Central memory CD4-positive, alpha-beta T cell (primary cell): ENCODE results near the gene DNAH3.
"Not testable (repeated sequence)": the region's sequence is repeated elsewhere in the genome, so short reads cannot be mapped to it uniquely, and the experiment has no call there.

ENCODE experiments used
- DNase-seq: peaks from one replicate; pipeline ENCODE4 v3.0.0; 2022

Gene DNAH3

DNA sequence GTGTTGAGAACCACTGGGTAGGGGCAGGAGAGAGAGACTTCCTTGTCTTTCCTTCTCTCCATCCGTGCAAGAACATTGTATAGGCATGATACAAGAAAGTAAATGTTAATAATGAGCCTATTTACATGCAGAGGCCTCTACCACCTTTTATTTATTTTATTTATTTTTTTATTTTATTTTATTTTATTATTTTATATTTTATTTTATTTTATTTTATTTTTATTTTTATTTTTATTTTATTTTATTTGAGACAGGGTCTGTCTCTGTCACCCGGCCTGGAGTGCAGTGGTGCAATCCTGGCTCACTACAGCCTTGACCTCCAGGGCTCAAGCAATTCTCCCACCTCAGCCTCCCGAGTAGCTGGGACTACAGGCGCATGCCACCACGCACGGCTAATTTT, 87.3 kb downstream of the DNAH3 start:
- DNase-seq: not testable (repeated sequence)

DNA sequence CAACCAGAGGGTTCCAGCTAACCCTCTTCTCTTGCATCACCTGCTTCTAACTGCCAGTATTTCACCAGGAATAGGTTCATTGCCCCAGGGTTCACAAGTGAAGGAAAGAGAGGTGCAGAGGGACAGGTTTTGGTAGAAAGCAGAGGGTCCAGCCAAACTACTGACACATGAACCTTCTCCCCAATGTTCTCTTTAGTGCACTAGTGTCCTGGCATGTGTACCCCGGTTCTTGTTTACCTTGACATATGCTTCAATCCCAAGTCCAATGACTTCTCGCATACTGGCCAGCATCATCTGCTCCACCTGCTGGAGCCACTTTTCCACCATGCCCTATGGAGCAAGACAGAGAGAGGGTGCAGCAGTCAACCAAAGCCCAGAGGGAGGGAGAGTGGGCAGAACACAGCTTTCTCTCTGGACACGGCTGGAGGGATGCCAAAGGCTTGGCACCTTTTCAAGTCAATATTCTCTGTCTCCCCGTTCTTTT, 90.6 kb downstream of the DNAH3 start:
- no peak for DNase-seq

DNA sequence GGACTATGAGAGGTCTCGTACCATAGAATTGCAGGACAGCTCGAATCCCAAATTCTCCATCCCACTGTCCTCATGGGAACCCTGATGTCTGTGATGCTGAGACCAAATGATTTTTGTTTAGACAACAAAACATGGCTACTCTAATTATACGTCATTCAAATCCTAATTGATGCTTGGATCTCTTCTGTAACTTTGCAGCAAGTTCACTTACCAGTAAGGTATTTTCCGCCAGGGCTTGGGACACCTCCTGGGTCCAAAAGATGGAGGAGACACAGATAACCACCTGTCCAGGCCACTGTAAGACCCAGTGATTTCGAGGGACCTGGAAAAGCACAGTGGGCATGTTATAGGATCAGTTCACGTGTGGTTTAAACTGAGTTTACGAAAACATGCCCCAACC, 92.8 kb downstream of the DNAH3 start:
- DNase-seq: no peak

DNA sequence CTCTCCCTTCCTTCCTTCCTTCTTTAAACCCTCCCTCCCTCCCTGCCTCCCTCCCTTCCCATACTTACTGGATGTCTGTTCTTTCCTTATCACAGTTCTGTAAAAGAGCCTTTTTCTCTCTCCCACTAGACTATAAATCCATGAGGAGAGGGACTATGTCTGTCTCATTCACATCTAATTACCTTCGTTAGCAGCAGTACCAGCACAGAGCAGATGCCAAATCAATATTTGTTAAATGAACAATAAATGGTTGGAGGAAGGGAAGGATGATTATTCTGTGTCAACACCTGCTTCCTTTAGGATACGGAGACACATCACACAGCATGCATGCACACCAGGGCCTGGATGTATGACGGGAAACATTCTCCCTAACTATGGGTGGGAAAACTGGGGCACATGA, 94.2 kb downstream of the DNAH3 start:
- DNase-seq: no peak

DNA sequence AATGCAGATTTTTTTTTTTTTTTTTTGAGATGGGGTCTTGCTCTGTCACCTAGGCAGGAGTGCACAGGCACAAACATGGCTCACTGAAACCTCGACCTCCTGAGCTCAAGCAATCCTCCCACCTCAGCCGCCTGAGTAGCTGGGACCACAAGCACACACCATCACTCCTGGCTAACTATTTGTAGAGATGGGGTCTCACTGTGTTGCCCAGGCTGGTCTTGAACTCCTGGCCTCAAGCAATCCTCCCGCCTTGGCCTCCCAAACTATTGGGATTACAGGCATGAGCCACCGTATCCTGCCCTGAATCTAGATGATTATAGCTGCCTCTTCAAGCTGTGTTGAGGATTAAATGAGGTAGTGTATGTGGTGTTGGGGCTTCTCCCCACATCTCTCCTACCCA, 94.9 kb downstream of the DNAH3 start:
- not testable (repeated sequence) for DNase-seq

DNA sequence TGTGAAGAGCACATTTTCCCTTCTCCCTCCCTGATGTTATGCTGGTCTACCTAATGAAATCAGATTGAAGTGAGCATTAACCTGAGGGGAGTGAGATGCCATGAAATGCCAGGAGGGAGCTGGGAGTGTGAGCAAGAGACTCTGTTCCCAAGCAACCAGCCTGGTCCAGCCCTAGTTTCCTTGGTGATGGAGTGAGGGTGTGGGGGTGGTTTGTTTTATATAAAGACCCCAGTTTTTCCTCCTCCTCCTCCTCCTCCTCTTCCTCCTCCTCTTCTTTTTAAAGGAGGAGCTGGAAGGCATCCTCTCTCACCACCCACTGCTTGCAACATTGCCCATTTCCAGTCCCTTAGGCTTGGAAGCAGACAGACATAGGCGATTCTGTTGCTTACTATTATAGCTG, 97.1 kb downstream of the DNAH3 start:
- DNase-seq: no peak

DNA sequence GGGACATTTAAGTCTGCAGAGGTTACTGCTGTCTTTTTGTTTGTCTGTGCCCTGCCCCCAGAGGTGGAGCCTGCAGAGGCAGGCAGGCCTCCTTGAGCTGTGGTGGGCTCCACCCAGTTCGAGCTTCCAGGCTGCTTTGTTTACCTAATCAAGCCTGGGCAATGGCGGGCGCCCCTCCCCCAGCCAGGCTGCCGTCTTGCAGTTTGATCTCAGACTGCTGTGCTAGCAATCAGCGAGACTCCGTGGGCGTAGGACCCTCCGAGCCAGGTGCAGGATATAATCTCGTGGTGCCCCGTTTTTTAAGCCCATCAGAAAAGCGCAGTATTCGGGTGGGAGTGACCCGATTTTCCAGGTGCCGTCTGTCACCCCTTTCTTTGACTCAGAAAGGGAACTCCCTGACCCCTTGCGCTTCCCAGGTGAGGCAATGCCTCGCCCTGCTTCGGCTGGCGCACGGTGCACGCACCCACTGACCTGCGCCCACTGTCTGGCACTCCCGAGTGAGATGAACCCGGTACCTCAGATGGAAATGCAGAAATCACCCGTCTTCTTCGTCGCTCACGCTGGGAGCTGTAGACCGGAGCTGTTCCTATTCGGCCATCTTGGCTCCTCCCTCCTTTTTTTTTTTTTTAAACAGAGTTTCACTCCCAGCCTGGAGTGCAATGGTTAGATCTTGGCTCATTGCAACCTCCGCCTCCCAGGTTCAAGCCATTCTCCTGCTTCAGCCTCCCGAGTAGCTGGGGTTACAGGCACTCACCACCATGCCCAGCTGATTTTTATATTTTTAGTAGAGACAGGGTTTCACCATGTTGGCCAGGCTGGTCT, 102.3 kb downstream of the DNAH3 start:
- not testable (repeated sequence) for DNase-seq

DNA sequence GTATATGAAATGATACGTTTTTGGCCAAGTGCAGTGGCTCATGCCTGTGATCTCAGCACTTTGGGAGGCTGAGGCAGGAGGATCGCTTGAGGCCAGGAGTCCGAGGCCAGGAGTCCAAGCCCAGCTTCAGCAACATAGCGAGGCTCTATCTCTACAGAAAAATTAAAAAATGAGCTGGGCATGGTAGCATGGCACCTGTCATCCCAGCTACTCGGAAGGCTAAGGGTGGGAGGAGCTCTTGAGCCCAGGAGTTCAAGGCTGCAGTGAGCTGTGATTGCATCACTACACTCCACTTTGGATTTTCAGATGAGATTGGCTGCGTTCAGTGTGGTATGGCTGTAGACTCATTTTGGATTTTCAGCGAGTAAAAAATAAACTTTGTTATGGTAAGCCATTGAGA, 112.4 kb downstream of the DNAH3 start:
- no peak for DNase-seq

DNA sequence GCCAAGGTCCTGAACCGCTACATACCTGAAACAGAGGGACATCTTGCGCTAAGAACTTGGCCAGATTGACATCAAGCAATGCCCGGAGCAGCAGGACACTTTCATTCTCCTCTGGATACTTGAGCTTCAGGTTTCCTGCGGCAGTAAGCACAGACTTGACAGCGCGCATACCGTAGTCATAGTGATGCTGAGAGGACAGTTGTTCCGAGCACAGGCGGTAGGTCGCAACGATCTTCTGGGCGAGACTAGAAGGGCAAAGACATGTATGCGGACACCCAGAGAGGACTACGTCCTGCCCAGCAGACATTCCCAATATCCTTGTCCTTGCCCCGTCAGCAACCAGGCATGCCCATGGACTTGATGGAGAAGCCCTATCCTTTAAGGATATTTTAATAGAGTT, 112.9 kb downstream of the DNAH3 start:
- DNase-seq: no peak

DNA sequence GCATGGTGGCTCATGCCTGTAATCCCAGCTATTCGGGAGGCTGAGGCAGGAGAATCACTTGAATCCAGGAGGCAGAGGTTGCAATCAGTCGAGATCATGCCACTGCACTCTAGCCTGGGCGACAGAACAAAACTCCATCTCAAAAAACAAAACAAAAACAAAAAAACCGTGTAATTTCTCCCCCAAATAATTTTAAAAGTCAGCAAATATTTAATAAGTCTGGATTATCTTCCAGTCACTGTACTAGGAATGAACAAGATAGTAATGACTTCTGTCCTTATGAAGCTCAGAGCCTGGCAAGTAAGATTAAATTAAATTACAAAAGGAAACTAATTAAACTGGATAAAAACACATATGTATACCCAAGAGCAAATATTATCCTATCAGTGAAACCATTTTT, 113.5 kb downstream of the DNAH3 start:
- DNase-seq: no peak

DNA sequence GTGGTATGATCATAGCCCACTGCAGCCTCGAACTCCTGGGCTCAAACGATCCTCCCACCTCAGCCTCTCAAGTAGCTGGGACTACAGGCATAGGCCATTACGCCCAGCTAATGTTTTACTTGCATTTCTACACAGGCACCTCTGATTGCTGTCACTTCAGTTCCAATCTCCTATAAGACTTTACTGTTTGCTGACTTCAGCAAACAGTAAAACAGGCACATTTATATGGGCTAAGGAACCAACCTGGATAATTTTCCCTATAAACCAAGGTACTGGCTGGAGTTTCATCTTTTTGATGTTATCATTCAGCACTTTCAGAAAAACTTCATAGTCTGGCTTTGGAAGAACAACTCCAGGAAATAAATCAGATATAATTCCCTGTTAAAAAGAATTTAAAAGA, 114.2 kb downstream of the DNAH3 start:
- no peak for DNase-seq

DNA sequence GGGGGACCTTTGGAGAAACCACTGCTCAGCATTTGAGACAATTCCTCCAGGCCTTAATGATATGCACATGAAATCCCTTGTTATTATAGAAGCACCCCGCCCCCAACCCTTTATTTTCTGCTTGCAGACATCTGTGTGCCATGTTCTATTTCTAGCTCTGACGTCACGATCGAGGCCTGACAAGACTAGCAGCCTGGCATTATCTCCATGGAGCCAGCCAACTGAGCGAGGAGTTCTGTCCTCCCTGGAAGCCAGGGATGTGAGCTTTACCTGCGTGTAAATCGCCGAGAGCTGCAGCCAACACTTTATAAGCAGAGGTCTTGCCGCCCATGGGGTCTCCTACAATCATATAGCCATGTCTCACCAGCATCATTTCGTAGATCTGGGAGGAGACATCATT, 116.9 kb downstream of the DNAH3 start:
- no peak for DNase-seq

DNA sequence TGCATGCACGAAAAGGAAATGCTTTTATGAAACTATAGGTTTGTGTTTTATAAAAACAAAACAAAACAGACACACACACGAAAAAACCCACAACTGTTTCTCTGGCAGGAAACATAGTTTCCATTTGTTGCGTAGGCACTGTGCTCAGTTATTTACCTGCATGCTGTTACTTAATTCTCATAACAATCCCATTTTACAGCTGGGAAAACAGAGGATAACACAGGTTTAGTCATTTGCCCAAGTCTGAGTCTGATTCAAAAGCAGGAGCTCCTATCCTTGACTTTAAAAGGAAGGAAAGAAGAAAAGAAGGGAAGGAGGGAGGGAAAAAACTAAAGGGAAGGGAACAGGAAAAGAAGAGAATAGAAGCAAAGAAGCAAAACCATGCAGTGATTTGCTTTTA, 117.4 kb downstream of the DNAH3 start:
- no peak for DNase-seq

DNA sequence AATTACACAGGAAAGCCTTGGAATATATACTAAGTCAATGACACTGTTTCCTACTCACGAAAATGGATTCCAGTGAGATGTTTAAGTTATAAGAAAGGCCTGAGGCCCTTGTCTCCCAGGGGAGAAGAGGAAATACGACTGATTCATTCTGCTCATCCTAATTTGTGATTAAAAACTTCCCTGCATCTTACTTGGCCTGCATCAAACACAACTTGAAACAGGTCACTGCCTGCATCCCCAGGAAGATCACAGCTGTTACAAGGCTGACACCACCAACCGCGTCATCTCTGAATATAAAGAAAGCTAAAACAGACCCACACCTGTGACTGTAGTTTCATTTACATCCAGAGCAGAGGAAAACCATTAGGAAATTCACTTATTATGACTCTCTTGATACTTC, 121.9 kb downstream of the DNAH3 start:
- DNase-seq: no peak

DNA sequence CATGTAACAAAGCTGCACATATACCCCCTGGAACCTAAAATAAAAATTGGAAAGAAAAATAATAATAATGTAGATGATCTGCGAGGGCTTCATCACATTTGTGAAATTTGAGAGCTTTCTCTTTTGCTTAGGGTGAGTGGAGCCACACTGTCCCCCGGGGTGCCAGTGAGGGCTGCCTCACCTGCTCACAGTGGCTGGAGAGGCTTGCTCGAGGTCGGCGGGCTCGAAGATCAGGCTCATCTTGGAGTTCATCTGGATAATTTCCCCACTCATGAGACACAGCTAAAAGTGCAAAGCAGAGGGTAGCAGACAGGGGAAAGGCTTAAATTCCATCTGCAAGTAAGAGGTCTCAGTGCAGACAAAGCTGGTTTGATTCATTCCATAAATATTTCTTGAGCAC, 123.8 kb downstream of the DNAH3 start:
- DNase-seq: no peak

DNA sequence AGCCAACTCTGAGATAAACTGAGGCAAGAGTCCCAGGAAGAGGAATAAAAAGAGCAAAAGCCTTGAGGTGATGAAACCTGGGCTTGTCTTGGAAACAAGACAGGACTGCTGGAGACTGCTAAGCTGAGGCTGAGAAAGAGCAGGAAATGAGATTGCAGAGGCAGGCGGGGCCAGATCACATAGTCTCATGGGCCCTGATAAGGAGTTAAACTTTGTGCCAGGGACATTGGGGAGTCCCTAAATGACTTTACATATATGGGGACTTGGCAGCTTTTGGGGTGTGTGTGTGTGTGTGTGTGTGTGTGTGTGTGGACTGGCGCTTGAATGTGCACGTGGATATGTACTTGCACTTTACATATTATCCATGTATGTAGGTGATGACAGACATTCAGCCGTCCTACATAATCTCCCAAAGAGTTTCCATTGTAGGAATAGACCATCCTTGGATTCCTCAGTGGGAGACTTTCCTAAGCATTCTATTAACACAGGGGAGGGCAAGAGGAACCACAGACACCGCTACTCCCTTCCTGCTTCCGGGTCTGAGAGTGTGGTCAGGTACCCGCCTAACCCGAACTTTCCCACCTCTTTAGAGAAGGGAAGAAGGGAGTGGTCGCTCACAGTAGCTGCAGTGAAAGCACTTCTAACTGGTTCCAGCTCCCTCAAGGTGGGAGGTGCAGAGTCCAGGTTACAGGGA, 127.0 kb downstream of the DNAH3 start:
- no peak for DNase-seq

DNA sequence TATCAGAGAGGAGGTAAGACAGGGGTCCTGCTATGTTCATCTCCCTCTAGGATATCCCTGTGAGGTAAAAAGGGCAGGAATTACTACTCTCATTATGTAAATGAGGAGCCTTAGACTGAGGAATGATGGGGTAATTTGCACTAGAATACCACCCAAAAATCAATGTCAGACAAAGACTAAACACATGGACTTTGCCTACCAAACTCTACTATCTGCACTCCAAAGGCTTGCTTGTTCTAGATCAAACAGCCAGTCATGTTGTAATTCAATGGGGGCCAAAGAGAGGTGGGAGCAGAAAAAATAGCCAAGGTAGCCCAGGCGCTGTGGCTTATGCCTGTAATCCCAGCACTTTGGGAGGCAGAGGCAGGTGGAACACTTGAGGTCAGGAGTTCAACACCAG, 129.3 kb downstream of the DNAH3 start:
- no peak for DNase-seq

DNA sequence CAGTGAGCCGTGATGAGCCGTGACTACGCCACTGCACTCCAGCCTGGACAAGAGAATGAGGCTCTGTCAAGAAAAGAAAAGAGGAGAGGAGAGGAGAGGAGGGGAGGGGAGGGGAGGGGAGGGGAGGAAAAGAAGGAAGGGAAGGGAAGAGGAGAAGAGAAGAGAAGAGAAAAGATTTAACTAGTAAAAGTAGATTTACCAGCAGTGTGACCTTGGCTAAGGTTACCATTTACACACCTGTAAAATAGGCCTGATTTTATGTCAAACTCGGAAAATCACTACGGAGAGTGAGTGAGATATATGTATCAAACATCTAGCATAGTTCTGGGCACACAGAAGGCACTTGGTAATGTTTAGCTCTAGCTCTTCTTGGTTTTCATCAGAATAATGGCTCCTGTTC, 140.8 kb downstream of the DNAH3 start:
- no peak for DNase-seq

DNA sequence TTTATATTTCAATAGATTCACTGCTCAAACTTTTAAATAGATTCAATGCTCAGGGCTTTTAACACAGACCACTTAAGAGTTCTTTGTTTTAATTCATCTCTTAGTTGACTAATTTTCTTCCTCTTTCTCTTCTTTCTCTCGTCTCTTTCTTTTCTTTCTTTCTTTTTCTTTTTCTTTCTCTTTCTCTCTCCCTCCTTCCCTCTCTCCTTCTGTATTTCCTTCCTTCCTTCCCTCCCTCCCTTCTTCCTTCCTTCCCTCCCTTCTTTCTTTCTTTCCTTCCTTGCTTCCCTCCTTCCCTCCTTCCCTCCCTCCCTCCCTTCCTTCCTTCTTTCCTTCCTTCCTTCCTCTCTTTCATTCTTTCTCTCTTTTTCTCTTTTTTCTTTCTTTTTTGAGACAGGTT, 145.6 kb downstream of the DNAH3 start:
- DNase-seq: no peak

DNA sequence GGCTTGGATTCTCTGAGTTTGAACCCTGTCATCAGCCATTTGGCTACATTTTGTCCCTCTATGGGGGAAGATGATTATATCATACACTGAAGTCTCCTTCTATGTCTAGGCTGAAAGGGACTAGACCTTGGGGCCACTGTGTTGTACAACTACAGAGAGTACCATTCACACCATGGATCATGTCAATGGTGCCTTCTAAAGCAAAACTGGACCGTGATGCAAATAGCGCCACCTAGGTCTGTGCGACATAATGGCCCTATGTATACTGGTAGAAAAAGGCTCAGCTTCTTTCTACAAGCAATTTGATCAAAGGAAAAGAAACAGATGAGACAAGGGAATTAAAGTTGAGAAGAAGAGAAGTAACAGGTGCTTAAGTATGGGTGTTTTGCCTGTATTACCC, 149.4 kb downstream of the DNAH3 start:
- DNase-seq: no peak

DNA sequence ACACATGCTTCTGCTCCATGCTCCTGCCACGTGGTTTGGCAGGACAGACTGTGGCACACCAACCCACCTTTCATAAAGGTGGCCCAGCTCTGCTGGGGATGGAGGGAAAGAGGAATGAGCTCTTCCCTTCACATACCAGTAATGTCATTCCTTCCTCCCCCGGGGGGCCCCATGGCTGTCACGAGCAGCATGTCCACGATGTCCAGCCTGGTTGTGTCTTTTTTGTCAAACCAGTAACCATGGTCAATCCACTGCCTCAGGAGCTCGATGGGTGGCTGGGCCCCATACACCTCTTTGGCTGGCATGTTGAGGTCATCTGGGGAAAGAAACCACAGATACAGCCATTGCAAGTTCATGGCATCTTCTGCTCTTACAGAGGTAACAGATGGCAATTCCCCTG, 153.5 kb downstream of the DNAH3 start:
- no peak for DNase-seq

DNA sequence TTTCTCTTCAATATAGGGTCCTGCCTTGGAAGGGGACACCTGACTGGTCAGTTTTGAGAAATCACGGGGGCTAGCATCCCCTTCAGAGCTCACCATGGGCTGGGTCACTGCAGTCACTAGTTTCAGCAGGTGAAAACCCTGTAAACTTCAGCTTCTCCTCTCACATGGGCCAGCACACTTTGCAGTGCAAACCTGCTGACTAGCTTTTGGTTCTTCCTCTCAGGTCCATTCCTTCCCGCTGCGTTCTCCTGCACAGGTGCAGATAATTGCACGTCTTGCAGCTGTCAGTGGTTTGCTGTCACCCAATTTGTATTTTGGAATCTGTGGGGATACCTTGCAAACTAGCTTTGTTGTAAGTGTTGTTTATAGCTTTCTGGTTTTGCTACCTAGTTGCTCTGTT, 154.9 kb downstream of the DNAH3 start:
- DNase-seq: no peak

DNA sequence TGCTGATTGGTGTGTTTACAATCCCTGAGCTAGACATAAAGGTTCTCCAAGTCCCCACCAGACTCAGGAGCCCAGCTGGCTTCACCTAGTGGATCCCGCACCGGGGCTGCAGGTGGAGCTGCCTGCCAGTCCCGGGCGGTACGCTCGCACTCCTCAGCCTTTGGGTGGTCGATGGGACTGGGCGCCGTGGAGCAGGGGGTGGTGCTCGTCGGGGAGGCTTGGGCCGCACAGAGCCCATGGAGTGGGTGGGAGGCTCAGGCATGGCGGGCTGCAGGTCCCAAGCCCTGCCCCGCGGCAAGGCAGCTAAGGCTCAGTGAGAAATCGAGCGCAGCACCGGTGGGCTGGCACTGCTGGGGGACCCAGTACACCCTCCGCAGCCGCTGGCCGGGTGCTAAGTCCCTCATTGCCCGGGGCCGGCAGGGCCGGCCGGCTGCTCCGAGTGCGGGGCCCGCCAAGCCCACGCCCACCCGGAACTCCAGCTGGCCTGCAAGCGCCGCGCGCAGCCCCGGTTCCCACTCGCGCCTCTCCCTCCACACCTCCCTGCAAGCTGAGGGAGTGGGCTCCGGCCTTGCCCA, 161.1 kb downstream of the DNAH3 start:
- not testable (repeated sequence) for DNase-seq

DNA sequence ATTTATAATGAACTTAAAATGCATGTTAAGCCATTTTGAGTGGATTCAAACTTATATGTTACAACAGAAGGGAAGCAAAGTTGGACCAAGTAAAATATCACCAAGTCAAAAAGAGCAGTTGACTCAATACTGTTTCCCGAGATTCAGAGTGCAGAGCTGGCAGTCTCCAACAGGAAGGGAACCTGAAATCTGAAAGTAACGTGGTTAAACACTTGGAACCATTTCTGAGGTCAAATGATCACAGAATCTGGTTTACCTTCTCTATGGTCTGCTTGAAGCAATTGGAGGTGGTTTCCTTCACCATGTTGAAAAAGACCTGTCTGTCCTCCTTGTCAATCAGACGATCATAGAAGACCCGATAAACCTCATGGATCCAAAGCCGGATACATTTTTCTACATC, 163.6 kb downstream of the DNAH3 start:
- no peak for DNase-seq
